K562 (cell line): ENCODE measurements around the gene LYSMD4. TPM values are rescaled to one million over a fixed set of nuclear protein-coding genes. Genes with fewer than 3 reads are reported as not detected.

Experiments
- ATAC-seq: fragments of 200-7000 bp; cut with Tn5 transposase; 3 replicates; pipeline ENCODE4 v1.9.1; 2020; ENCODE audit warnings: moderate library complexity
- BruUV-seq: library from RNA; stranded (reverse); fragments of 400-500 nt; replicated peaks from 2 replicates; lab custom pipeline; 2021; lab: Mats Ljungman, UMichigan
- CTCF ChIA-PET: fragments of 300-600 bp; formaldehyde crosslinking; extraction: SDS; loops from one replicate; lab custom pipeline; 2021; ENCODE audit warnings: low intra/inter-chr PET ratio; lab: Yijun Ruan, JAX
- POLR2A ChIA-PET: fragments of 300-600, 350-650 bp; sonication (Branson Sonifier 250); formaldehyde crosslinking; extraction: SDS; loops from one replicate; lab custom pipeline; 2021; ENCODE audit warnings: antibody characterized with exemption, inconsistent platforms; lab: Yijun Ruan, JAX
- DNase-seq, 4 experiments: peaks; one replicate each; pipeline versions ENCODE4 v3.0.0 to v3.0.0-alpha.2; 2011 to 2018; ENCODE audit warnings: low spot score in 3 of 4, mixed read lengths in 3 of 4; ENCODE audit errors: extremely low read depth in 1 of 4
- FAIRE-seq: peaks from 2 replicates; lab custom pipeline; 2011; peaks lifted over from hg19 to GRCh38; lab: Jason Lieb, UNC
- H2AFZ ChIP-seq: 2 replicates; pipeline ENCODE4 v1.6.0; 2011; ENCODE audit warnings: low read depth, low read length, control low read depth, inconsistent platforms
- H3K27ac ChIP-seq: fragments of 200-600 bp; 3 replicates; pipeline ENCODE4 v1.8.0; 2011; ENCODE audit warnings: low read depth, mild to moderate bottlenecking, control low read depth, inconsistent platforms, low read length, moderate library complexity, mixed read lengths; ENCODE audit errors: extremely low read depth
- H3K27me3 ChIP-seq, 2 experiments: fragments of 300-600 bp in 1 of 2; 2 replicates in 1 of 2; 3 replicates in 1 of 2; pipeline versions ENCODE4 v1.6.0 to v1.8.0; 2011; ENCODE audit warnings: inconsistent platforms in 2 of 2, low read length in 2 of 2, mild to moderate bottlenecking in 1 of 2, mixed read lengths in 1 of 2, moderate library complexity in 1 of 2; ENCODE audit not compliant: control insufficient read depth in 2 of 2, insufficient read depth in 2 of 2
- H3K36me3 ChIP-seq: fragments of 300-600 bp; 3 replicates; pipeline ENCODE4 v1.8.0; 2011; ENCODE audit warnings: mild to moderate bottlenecking, low read length, inconsistent platforms; ENCODE audit not compliant: control insufficient read depth, insufficient read depth
- H3K4me1 ChIP-seq, 2 experiments: fragments of 200-600 bp in 1 of 2; replicated peaks in 1 of 2; 2 replicates in 1 of 2; 3 replicates in 1 of 2; pipeline versions ENCODE4 v1.5.1 to v1.8.0; 2011; ENCODE audit warnings: inconsistent platforms in 2 of 2, low read length in 2 of 2, mild to moderate bottlenecking in 1 of 2, mixed read lengths in 1 of 2, moderate library complexity in 1 of 2; ENCODE audit not compliant: control insufficient read depth in 2 of 2, insufficient read depth in 2 of 2
- H3K4me2 ChIP-seq: 2 replicates; pipeline ENCODE4 v1.6.1; 2011; ENCODE audit warnings: low read length, control low read depth, inconsistent platforms, mixed read lengths; ENCODE audit not compliant: insufficient read depth
- H3K4me3 ChIP-seq: fragments of 200-600 bp; sonication (generic), shearing (Covaris generic); 2 replicates; pipeline ENCODE4 v1.5.1; 2016; ENCODE audit warnings: control low read depth, inconsistent platforms
- H3K79me2 ChIP-seq: fragments of 200-600 bp; 3 replicates; pipeline ENCODE4 v1.8.0; 2011; ENCODE audit warnings: low read length, inconsistent platforms; ENCODE audit not compliant: control insufficient read depth, insufficient read depth
- H3K9ac ChIP-seq, 2 experiments: 2 replicates each; pipeline versions ENCODE4 v1.6.0 to v1.6.1; 2011; ENCODE audit warnings: low read depth in 2 of 2, low read length in 2 of 2, control low read depth in 1 of 2, inconsistent platforms in 1 of 2, mild to moderate bottlenecking in 1 of 2, mixed read lengths in 1 of 2; ENCODE audit not compliant: insufficient read depth in 1 of 2
- H3K9me1 ChIP-seq: one replicate; pipeline ENCODE4 v1.6.0; 2011; ENCODE audit warnings: inconsistent platforms, mild to moderate bottlenecking, low read length, moderate library complexity; ENCODE audit not compliant: control insufficient read depth, insufficient read depth
- H3K9me3 ChIP-seq: replicated peaks from 2 replicates; pipeline ENCODE4 v1.5.1; 2011; ENCODE audit warnings: low read depth, low read length, inconsistent platforms; ENCODE audit not compliant: control insufficient read depth, insufficient read depth
- H4K20me1 ChIP-seq: replicated peaks from 2 replicates; pipeline ENCODE4 v1.6.1; 2011; ENCODE audit warnings: low read length, inconsistent platforms, mixed read lengths; ENCODE audit not compliant: control insufficient read depth, insufficient read depth
- ELK1 ChIP-seq: sonication (generic); formaldehyde crosslinking; IDR thresholded peaks from 2 replicates; pipeline ENCODE4 v1.8.1; 2022; ENCODE audit warnings: missing genetic modification reagents
- FOXA1 ChIP-seq: fragments of 450-650 bp; IDR thresholded peaks from 2 replicates; pipeline ENCODE4 v1.6.1; 2016; ENCODE audit warnings: mild to moderate bottlenecking, borderline replicate concordance
- GTF2E2 ChIP-seq: fragments of 200-800 bp; sonication (Bioruptor generic); IDR thresholded peaks from 2 replicates; pipeline ENCODE4 v1.6.1; 2016; ENCODE audit warnings: missing genetic modification characterization, missing compliant biosample characterization
- KLF10 ChIP-seq: fragments of 250-450 bp; sonication (Bioruptor Pico); IDR thresholded peaks from 2 replicates; pipeline ENCODE4 v1.6.1; 2021; ENCODE audit warnings: matching md5 sums
- THRB ChIP-seq: fragments of 450-650 bp; formaldehyde crosslinking; conservative IDR thresholded peaks from 2 replicates; pipeline ENCODE4 v1.4.0; 2022; ENCODE audit warnings: mild to moderate bottlenecking, missing genetic modification characterization
- TRIM25 ChIP-seq: fragments of 450-650 bp; IDR thresholded peaks from 2 replicates; pipeline ENCODE4 v1.7.0; 2016; ENCODE audit warnings: borderline replicate concordance
- U2AF1 ChIP-seq: fragments of 200-400 bp; formaldehyde crosslinking; optimal IDR thresholded peaks from 2 replicates; pipeline ENCODE3; 2017; ENCODE audit warnings: mild to moderate bottlenecking, low read depth, low read length, moderate library complexity
- XRCC5 ChIP-seq: fragments of 200-400 bp; formaldehyde crosslinking; IDR thresholded peaks from 2 replicates; pipeline ENCODE4 v1.6.1; 2017; ENCODE audit warnings: low read depth, mild to moderate bottlenecking, low read length
- ZBTB17 ChIP-seq: fragments of 450-650 bp; formaldehyde crosslinking; IDR thresholded peaks from 2 replicates; pipeline ENCODE4 v1.4.0; 2020; ENCODE audit warnings: mild to moderate bottlenecking
- ZNF12 ChIP-seq: sonication (generic); formaldehyde crosslinking; IDR thresholded peaks from 2 replicates; pipeline ENCODE4 v1.4.0; 2020; ENCODE audit warnings: mild to moderate bottlenecking, missing genetic modification reagents
- ZNF121 ChIP-seq: sonication (generic); formaldehyde crosslinking; conservative IDR thresholded peaks from 2 replicates; pipeline ENCODE4 v1.8.0; 2022; ENCODE audit warnings: missing genetic modification reagents
- ZNF146 ChIP-seq: IDR thresholded peaks from one replicate; pipeline ENCODE4 v1.6.1; 2018; ENCODE audit warnings: missing compliant biosample characterization; ENCODE audit not compliant: unreplicated experiment
- ZNF277 ChIP-seq: fragments of 250-450 bp; sonication (Bioruptor Pico); IDR thresholded peaks from 2 replicates; pipeline ENCODE4 v1.8.0; 2022; ENCODE audit warnings: inconsistent platforms, mild to moderate bottlenecking, moderate library complexity, borderline replicate concordance
- ZNF830 ChIP-seq: fragments of 250-450 bp; sonication (Bioruptor Pico); IDR thresholded peaks from 2 replicates; pipeline ENCODE4 v1.5.0; 2021; ENCODE audit warnings: mild to moderate bottlenecking
- WGBS: fragments of 100-300 bp; shearing (Covaris generic); methylation state at CpG from one replicate; pipeline ENCODE4 v1.1.6; 2016; ENCODE audit warnings: low coverage, mixed read lengths; ENCODE audit not compliant: insufficient coverage; ENCODE audit errors: missing lambda C conversion rate; 5-methylcytosine and 5-hydroxymethylcytosine counted together
- in situ Hi-C: fragments of 300-500 bp; cut with MboI; formaldehyde crosslinking; loops from 4 replicates; pipeline ENCODE4 v1.15.0; 2018; ENCODE audit warnings: inconsistent platforms, mixed read lengths
- intact Hi-C: fragments of 100-400 bp; cut with micrococcal nuclease; formaldehyde crosslinking; loops from 2 replicates; pipeline ENCODE4 v1.14.2; 2022
- polyA plus RNA-seq, 8 experiments: library from polyadenylated mRNA; depleted of rRNA in 4 of 8; stranded (reverse) in 5 of 8; unstranded in 3 of 8; fragments of >200 nt; fragmentation: Nextera tagmentation in 2 of 8; fragmentation: Illumina TruSeq in 1 of 8; extraction: Ambion mirVana in 2 of 8; extraction: Trizol in 1 of 8; gene quantifications; 2 replicates each; pipeline versions ENCODE4 v1.2.1 to v1.2.3, GENCODE V29; 2011 to 2014; ENCODE audit warnings: inconsistent platforms in 1 of 8, missing spikeins in 1 of 8
- total RNA-seq, 7 experiments: library from RNA; depleted of rRNA in 6 of 7; stranded (reverse); fragments of >200 nt in 6 of 7; fragmentation: Illumina TruSeq in 2 of 7; extraction: Trizol in 2 of 7; gene quantifications; 2 replicates each; pipeline versions ENCODE4 v1.2.1 to v1.2.3, GENCODE V29; 2011 to 2021; ENCODE audit warnings: low replicate concordance in 1 of 7

LYSMD4 gene
- total and polyA plus RNA-seq, 9 of the 15 experiments (the other 6 are each of a cell fraction or from before 2014, with no cell fraction given) = 0.46 to 3.1 (median 2.0) TPM

GRCh38 chr15:99777144-99777543 is 43.9 kb upstream of the LYSMD4 start:
- H4K20me1 ChIP-seq = no peaks in the 10 kb centered on the region
- no peak overlapping the region for H3K9ac ChIP-seq
- no peaks in the 10 kb centered on the region for H3K36me3 ChIP-seq
- intact Hi-C loops (no loop called here), in situ Hi-C loops (no loop called here)
- H3K27ac ChIP-seq = no peak overlapping the region
- CTCF ChIA-PET = no interaction called here
- no peaks in the 10 kb centered on the region for H3K79me2 ChIP-seq
- no peak overlapping the region for H3K4me3 ChIP-seq
- no TSS peak for BruUV-seq
- H3K4me2 ChIP-seq = no peak overlapping the region
- no peak for FAIRE-seq
- no peaks in the 10 kb centered on the region for H3K4me1 ChIP-seq
- POLR2A ChIA-PET = no interaction called here
- no peaks in the 10 kb centered on the region for H3K9me3 ChIP-seq
- no peaks in the 10 kb centered on the region; a peak in 1 of 5 replicates for H3K27me3 ChIP-seq
- 13% methylated on average over 1 of the region's 1 CpG for WGBS
- no peak overlapping the region for H2AFZ ChIP-seq
- DNase-seq = no peak
- no peak for ATAC-seq
- no peaks in the 10 kb centered on the region for H3K9me1 ChIP-seq
- TF ChIP-seq ZBTB17 (CRISPR knock-in tag) (no peak), THRB (no peak), ZNF830 (CRISPR knock-in tag) (no peak), FOXA1 (no peak), ELK1 (CRISPR knock-in tag) (no peak), XRCC5 (no peak), ZNF277 (CRISPR knock-in tag) (no peak), ZNF121 (CRISPR knock-in tag) (no peak), ZNF12 (no peak), ZNF146 (CRISPR knock-in tag) (no peak), TRIM25 (no peak), U2AF1 (no peak), GTF2E2 (tag) (no peak), KLF10 (CRISPR knock-in tag) (no peak)
